Bronchial epithelial cell (primary cell): ENCODE results near the gene STAT5B. TPM values are rescaled to one million over a fixed set of nuclear protein-coding genes. Genes with fewer than 3 reads are reported as not detected.

Experiments
- DNase-seq: peaks from one replicate; pipeline ENCODE4 v3.0.0-alpha.2; 2010; ENCODE audit warnings: low read depth
- FAIRE-seq: peaks from 2 replicates; lab custom pipeline; 2011; peaks lifted over from hg19 to GRCh38; lab: Jason Lieb, UNC
- H3K27me3 ChIP-seq: 2 replicates; pipeline ENCODE4 v1.5.1; 2011; ENCODE audit warnings: low read length; ENCODE audit not compliant: control insufficient read depth, insufficient read depth
- H3K36me3 ChIP-seq: 2 replicates; pipeline ENCODE4 v1.5.1; 2011; ENCODE audit warnings: low read length; ENCODE audit not compliant: control insufficient read depth, insufficient read depth
- H3K4me3 ChIP-seq: 2 replicates; pipeline ENCODE4 v1.5.1; 2011; ENCODE audit warnings: mild to moderate bottlenecking, low read depth, low read length, control low read depth
- total RNA-seq: library from RNA; depleted of rRNA; stranded (reverse); fragments of >200 nt; gene quantifications from 2 replicates; pipeline ENCODE4 v1.2.1, GENCODE V29; 2014
- TF ChIP-seq, protein P1 (sequence below): IDR thresholded peaks from 2 replicates; pipeline ENCODE4 v1.5.1; 2011; ENCODE audit warnings: mild to moderate bottlenecking, moderate library complexity, low read length, control low read depth, inconsistent platforms; ENCODE audit not compliant: insufficient read depth, severe bottlenecking

STAT5B gene
- total RNA-seq, 1 donor from 2014 or later: 11.6 TPM

DNA sequence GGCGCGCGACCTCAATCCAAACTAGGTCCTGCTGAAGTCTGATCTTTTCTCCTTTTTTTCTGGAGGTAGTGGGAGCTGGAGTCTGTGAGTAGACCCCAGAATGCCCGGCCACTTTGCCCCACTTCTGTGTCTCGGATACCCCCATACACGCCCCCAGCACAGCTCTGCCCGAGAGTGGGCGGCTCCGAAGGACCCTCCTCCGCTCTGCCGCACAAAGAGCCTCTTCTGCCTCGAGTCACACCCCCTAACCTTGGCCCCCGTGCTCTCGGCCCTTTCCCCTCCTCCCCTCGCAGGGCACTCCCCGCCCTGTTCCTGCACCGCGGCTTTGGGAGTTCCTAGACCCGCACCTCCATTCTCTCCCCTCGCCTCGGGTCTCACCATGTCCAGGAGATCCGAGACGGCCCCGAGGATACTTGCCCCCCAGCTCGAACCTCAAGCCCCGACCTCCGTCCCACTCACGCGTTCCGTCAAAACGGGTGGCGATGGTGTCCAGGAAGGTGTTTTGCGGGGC is 95.7 kb downstream of the STAT5B start:
- H3K27me3 ChIP-seq: peaks cover 14% of the 10 kb centered on the region
- FAIRE-seq (no peak), DNase-seq (no peak)
- H3K4me3 ChIP-seq: no peak overlapping the region
- no peaks in the 10 kb centered on the region for H3K36me3 ChIP-seq
- TF ChIP-seq, protein P1, sequence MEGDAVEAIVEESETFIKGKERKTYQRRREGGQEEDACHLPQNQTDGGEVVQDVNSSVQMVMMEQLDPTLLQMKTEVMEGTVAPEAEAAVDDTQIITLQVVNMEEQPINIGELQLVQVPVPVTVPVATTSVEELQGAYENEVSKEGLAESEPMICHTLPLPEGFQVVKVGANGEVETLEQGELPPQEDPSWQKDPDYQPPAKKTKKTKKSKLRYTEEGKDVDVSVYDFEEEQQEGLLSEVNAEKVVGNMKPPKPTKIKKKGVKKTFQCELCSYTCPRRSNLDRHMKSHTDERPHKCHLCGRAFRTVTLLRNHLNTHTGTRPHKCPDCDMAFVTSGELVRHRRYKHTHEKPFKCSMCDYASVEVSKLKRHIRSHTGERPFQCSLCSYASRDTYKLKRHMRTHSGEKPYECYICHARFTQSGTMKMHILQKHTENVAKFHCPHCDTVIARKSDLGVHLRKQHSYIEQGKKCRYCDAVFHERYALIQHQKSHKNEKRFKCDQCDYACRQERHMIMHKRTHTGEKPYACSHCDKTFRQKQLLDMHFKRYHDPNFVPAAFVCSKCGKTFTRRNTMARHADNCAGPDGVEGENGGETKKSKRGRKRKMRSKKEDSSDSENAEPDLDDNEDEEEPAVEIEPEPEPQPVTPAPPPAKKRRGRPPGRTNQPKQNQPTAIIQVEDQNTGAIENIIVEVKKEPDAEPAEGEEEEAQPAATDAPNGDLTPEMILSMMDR: no peak

DNA sequence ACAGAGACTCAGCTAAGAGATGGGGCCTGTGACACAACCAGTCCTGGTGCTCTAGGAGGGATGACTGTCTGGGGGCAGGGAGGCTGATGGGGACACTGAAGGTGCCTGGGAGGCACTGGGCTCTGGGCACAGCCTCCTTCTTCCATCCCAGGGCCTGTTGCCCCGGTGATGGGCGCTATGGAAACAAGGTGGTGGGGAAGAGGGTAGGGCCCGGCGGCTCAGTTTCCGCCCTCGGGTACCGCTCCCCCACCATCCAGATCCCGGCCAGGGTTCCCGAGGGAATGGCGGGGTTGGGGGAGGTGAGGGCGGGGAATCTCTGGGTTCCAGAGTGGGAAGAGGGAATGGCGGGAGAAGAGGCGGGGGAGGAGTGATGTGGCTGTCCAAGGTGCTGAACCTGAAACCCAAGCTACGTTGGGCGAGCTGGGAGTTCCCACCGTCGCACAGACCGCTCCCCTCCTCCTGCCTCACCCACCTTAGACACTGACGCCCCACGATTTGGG is 96.2 kb downstream of the STAT5B start:
- DNase-seq (no peak), FAIRE-seq (no peak)
- Histone ChIP-seq H3K4me3 (no peak overlapping the region), H3K27me3 (peaks cover 14% of the 10 kb centered on the region), H3K36me3 (no peaks in the 10 kb centered on the region)
- TF ChIP-seq, protein P1: no peak

DNA sequence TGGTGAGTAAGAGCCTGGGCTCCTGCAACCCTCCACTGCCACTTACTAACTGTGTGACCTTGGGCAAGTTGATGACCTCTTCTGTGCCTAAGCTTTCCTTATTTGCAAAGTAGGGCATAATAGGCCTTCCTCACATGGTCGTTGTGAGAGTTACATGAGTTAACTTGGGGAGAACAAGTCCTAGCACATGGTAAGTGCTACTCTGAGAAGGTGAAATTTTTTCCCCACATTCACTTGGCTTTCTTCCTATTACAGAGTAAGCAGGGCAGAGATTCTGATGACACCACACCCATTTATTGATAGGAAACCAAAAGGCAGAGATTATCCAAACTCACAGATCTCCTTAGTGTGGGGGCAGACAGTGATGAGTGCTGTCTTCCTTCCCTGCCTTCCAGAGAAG is 96.9 kb downstream of the STAT5B start:
- Histone ChIP-seq H3K4me3 (no peak overlapping the region), H3K27me3 (peaks cover 14% of the 10 kb centered on the region), H3K36me3 (no peaks in the 10 kb centered on the region)
- FAIRE-seq (no peak), DNase-seq (no peak)
- TF ChIP-seq, protein P1: no peak

DNA sequence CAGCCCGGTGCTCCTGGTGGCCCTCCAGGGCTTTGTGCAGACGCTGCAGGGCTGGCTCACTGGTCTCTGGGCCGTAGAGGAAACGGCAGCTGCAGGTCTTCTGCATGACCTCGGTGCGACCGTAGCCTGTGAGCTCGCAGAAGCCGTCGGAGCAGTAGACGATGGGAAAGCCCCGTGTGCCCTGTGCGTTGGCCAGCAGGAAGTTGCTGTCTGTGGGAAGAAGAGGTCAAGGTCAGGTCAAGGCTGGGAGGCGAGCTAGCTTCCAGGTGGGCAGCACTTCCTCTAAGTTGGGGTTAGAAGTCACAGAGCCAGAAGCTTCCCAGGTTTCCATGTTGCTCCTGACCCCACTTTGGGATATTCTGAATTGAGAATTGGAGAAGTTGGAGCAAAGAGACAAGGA is 97.4 kb downstream of the STAT5B start:
- no peaks in the 10 kb centered on the region for H3K36me3 ChIP-seq
- no peak for DNase-seq
- peaks cover 14% of the 10 kb centered on the region for H3K27me3 ChIP-seq

DNA sequence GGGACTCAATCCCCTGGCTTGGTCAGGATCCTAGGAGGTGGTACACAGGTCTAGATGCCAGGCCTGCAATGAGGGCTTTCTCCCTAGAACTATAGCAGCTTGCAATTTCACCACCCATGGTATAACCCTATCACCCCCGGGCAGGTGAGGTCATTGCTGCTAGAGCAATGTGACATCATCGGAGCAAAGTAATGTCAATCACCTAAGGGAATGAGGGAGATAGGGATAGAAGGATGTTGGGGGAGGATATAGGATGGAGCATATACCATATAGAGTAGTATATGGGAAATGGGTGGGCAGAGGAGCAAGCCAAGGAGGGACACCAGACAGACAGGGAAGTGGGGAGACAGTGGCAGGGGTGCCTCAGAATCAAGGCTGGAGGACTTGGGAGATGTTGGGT is 98.5 kb downstream of the STAT5B start:
- FAIRE-seq: no peak

More for the DNA sequence above, 97.4 kb downstream of the STAT5B start:
- H3K4me3 ChIP-seq: no peak overlapping the region
- TF ChIP-seq, protein P1: no peak
- FAIRE-seq: no peak

More for the DNA sequence above, 98.5 kb downstream of the STAT5B start:
- no peak for DNase-seq
- no peak overlapping the region for H3K4me3 ChIP-seq
- H3K27me3 ChIP-seq: peaks cover 14% of the 10 kb centered on the region
- no peaks in the 10 kb centered on the region for H3K36me3 ChIP-seq
- TF ChIP-seq, protein P1: no peak
